Measurements from ENCODE around the gene ABR. TPM values are rescaled to one million over a fixed set of nuclear protein-coding genes. Genes with fewer than 3 reads are reported as not detected.

The ABR gene
- total and polyA plus RNA-seq, 3 donors from 2014 or later, result 30.6 to 52.7 (median 42.1) TPM

- no peaks in the 10 kb centered on the region for H3K27me3 ChIP-seq
Measured at GRCh38 chr17:1221209-1221608, 41.4 kb upstream of the ABR start.

GRCh38 chr17:1220346-1220745, 40.6 kb upstream of the ABR start:
- no peak overlapping the region for H3K27ac ChIP-seq
- H3K4me3 ChIP-seq, result no peak overlapping the region
- DNase-seq, result no peak
- TF ChIP-seq CTCF (IDR thresholded peaks at IDR 0.05), result no peak
- intact Hi-C loops (cut with DNase I; ENCODE audit: low total_unique reads), result no loop called here
- no peaks in the 10 kb centered on the region for H3K36me3 ChIP-seq (ENCODE audit: low read depth, missing control alignments)
- H3K4me1 ChIP-seq, result no peaks in the 10 kb centered on the region
- no peaks in the 10 kb centered on the region for H3K27me3 ChIP-seq
- WGBS, 2 donors, result 65 to 73% methylated on average over 14 of the region's 14 CpGs
- H3K9me3 ChIP-seq, result no peaks in the 10 kb centered on the region

More at GRCh38 chr17:1221209-1221608, 41.4 kb upstream of the ABR start:
- Histone ChIP-seq H3K4me3 (no peak overlapping the region), H3K27ac (no peak overlapping the region), H3K9me3 (no peaks in the 10 kb centered on the region), H3K36me3 (ENCODE audit: low read depth, missing control alignments) (no peaks in the 10 kb centered on the region), H3K4me1 (no peaks in the 10 kb centered on the region)
- no peak for DNase-seq
- intact Hi-C loops (cut with DNase I; ENCODE audit: low total_unique reads), result no loop called here
- WGBS, 2 donors, result 79 to 92% methylated on average over 7 of the region's 7 CpGs
- no peak for TF ChIP-seq CTCF (IDR thresholded peaks at IDR 0.05)
- TF ChIP-seq POLR2A (IDR thresholded peaks at IDR 0.05), result no peak

GRCh38 chr17:1217089-1217385, 37.3 kb upstream of the ABR start:
- 82% methylated on average over 12 of the region's 12 CpGs for WGBS, 2 donors
- no peak for DNase-seq
- Histone ChIP-seq H3K27ac (no peak overlapping the region), H3K36me3 (ENCODE audit: low read depth, missing control alignments) (no peaks in the 10 kb centered on the region), H3K9me3 (no peaks in the 10 kb centered on the region), H3K27me3 (no peaks in the 10 kb centered on the region), H3K4me3 (no peak overlapping the region), H3K4me1 (no peaks in the 10 kb centered on the region)
- intact Hi-C loops (cut with DNase I; ENCODE audit: low total_unique reads), result no loop called here
- TF ChIP-seq POLR2A (IDR thresholded peaks at IDR 0.05), result no peak
- TF ChIP-seq CTCF (IDR thresholded peaks at IDR 0.05), result no peak

GRCh38 chr17:1216217-1217088, 36.7 kb upstream of the ABR start:
- H3K27me3 ChIP-seq, result no peaks in the 10 kb centered on the region
- intact Hi-C loops (cut with DNase I; ENCODE audit: low total_unique reads), result no loop called here
- DNase-seq, result no peak

More at GRCh38 chr17:1216217-1217088, 36.7 kb upstream of the ABR start:
- Histone ChIP-seq H3K4me1 (no peaks in the 10 kb centered on the region), H3K9me3 (no peaks in the 10 kb centered on the region), H3K4me3 (no peak overlapping the region), H3K27ac (no peak overlapping the region), H3K36me3 (ENCODE audit: low read depth, missing control alignments) (no peaks in the 10 kb centered on the region)
- WGBS, 2 donors, result 61 to 79% methylated on average over 17 to 19 of the region's 19 CpGs
- TF ChIP-seq CTCF (IDR thresholded peaks at IDR 0.05), result no peak
- no peak for TF ChIP-seq POLR2A (IDR thresholded peaks at IDR 0.05)
